ENCODE results near the gene PROP1. TPM values are rescaled to one million over a fixed set of nuclear protein-coding genes. Genes with fewer than 3 reads are reported as not detected.

Gene PROP1
- total and polyA plus RNA-seq, 4 donors: not detected

DNA sequence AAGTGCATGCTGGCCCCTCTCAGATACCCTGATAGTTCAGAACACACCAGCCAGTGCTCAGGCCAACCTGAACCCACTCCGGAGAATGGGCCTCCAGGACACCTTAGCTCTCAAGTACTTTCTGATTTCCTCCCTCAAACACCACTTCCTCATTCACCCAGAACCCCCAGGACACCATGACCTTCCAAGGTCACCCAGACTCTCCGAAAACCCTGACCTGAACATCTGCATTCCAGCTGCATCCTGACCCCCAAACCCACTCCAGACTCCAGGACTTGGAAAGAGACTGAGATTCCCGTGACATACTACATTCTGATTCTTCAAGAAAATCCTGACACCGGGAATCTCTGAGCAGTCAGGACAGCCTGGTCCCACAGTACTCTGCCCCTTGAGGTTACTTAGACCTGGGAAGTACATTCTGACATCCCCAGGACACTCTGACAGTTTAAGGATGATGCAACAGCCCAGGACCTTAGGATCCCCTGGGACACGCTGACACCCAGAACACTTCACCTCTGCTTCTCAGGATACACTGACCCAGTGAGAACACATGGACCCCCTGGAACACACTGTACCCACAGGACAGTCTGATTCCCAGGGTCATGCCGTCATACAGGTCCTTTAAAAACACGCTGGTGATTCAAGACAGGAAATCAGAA is 747 bp upstream of the PROP1 start:
- Histone ChIP-seq H3K27ac (ENCODE audit: low read depth in 1 of 2, low read length in 2 of 2) (no peak overlapping the region), H3K4me1 (ENCODE audit: control insufficient read depth in 4 of 4, insufficient read depth in 4 of 4, low read length in 3 of 4) (no peaks in the 10 kb centered on the region), H3K4me3 (ENCODE audit: low read depth in 1 of 3, low read length in 3 of 3) (no peak overlapping the region), H3K27me3 (ENCODE audit: control insufficient read depth in 4 of 4, insufficient read depth in 4 of 4, low read length in 3 of 4) (no peaks in the 10 kb centered on the region), H3K9me3 (ENCODE audit: control insufficient read depth in 4 of 4, low read length in 3 of 4) (no peaks in the 10 kb centered on the region), H3K36me3 (ENCODE audit: control insufficient read depth in 4 of 4, insufficient read depth in 3 of 4, low read depth in 1 of 4, low read length in 3 of 4) (no peaks in the 10 kb centered on the region), H3K9ac (ENCODE audit: low read depth in 1 of 2, low read length in 2 of 2) (no peak overlapping the region)
- DNase-seq (ENCODE audit: low spot score): no peak
- 73% methylated on average over 7 of the region's 7 CpGs for whole genome bisulfite sequencing
- no peak for TF ChIP-seq HNF4G (IDR thresholded peaks at IDR 0.05)
- TF ChIP-seq GABPA (IDR thresholded peaks at IDR 0.05 in 1 of 2, conservative IDR thresholded peaks at IDR 0.05 in 1 of 2): no peak
- no peak for TF ChIP-seq JUND (IDR thresholded peaks at IDR 0.05)
- TF ChIP-seq SP1 (IDR thresholded peaks at IDR 0.05): no peak
- TF ChIP-seq RXRA (IDR thresholded peaks at IDR 0.05): no peak
- TF ChIP-seq, protein P1, sequence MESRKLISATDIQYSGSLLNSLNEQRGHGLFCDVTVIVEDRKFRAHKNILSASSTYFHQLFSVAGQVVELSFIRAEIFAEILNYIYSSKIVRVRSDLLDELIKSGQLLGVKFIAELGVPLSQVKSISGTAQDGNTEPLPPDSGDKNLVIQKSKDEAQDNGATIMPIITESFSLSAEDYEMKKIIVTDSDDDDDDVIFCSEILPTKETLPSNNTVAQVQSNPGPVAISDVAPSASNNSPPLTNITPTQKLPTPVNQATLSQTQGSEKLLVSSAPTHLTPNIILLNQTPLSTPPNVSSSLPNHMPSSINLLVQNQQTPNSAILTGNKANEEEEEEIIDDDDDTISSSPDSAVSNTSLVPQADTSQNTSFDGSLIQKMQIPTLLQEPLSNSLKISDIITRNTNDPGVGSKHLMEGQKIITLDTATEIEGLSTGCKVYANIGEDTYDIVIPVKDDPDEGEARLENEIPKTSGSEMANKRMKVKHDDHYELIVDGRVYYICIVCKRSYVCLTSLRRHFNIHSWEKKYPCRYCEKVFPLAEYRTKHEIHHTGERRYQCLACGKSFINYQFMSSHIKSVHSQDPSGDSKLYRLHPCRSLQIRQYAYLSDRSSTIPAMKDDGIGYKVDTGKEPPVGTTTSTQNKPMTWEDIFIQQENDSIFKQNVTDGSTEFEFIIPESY (IDR thresholded peaks at IDR 0.05): no peak

DNA sequence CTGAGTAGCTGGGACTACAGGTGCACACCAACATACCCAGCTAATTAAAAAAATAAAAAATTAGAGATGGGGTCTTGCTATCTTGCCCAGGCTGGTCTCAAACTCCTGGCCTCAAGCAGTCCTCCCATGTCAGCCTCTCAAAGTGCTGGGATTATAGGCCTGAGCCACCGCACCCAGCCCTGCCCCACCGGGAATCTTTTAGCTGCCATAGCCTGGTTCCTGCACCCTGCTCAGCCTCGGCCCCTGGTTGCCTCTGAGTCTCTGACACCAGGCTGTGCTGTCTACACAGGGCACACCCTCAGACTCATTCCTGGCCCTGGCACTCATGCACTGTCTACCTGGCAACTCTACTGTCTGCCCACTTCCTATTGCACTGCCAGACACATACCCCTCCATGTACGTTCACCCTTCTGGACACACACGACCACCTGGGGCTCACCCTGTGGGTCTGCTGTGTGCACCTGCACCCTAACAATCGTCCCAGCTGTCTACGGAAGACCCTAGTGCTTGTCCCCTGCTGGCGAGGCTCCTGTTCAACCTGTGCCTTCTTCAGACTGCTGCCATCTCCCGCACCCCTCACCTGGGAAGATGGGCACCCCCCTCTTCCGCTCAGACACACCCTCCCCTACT is 1.4 kb downstream of the PROP1 start:
- no peak overlapping the region for H3K27ac ChIP-seq (ENCODE audit: low read depth in 1 of 2, low read length in 2 of 2)
- no peak for DNase-seq (ENCODE audit: low spot score)
- no peak overlapping the region for H3K9ac ChIP-seq (ENCODE audit: low read depth in 1 of 2, low read length in 2 of 2)
- H3K4me1 ChIP-seq (ENCODE audit: control insufficient read depth in 4 of 4, insufficient read depth in 4 of 4, low read length in 3 of 4): no peaks in the 10 kb centered on the region
- no peak overlapping the region for H3K4me3 ChIP-seq (ENCODE audit: low read depth in 1 of 3, low read length in 3 of 3)
- WGBS: 81% methylated on average over 10 of the region's 10 CpGs
- no peaks in the 10 kb centered on the region for H3K36me3 ChIP-seq (ENCODE audit: control insufficient read depth in 4 of 4, insufficient read depth in 3 of 4, low read depth in 1 of 4, low read length in 3 of 4)
- H3K9me3 ChIP-seq (ENCODE audit: control insufficient read depth in 4 of 4, low read length in 3 of 4): no peaks in the 10 kb centered on the region
- TF ChIP-seq RXRA (IDR thresholded peaks at IDR 0.05): no peak
- no peak for TF ChIP-seq YY1 (IDR thresholded peaks at IDR 0.05)
- TF ChIP-seq, protein P1 (IDR thresholded peaks at IDR 0.05): no peak
- TF ChIP-seq, protein P2, sequence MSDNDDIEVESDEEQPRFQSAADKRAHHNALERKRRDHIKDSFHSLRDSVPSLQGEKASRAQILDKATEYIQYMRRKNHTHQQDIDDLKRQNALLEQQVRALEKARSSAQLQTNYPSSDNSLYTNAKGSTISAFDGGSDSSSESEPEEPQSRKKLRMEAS (IDR thresholded peaks at IDR 0.05): no peak
- no peak for TF ChIP-seq EGR1 (IDR thresholded peaks at IDR 0.05; ENCODE audit: low read depth in 2 of 2)
- TF ChIP-seq RAD21 (IDR thresholded peaks at IDR 0.05): no peak
- TF ChIP-seq TAF1 (conservative IDR thresholded peaks at IDR 0.05): no peak
- TF ChIP-seq HNF4A (conservative IDR thresholded peaks at IDR 0.05): no peak
- TF ChIP-seq JUND (IDR thresholded peaks at IDR 0.05): no peak
- no peak for TF ChIP-seq GABPA (IDR thresholded peaks at IDR 0.05 in 1 of 2, conservative IDR thresholded peaks at IDR 0.05 in 1 of 2)
- TF ChIP-seq, protein P3, sequence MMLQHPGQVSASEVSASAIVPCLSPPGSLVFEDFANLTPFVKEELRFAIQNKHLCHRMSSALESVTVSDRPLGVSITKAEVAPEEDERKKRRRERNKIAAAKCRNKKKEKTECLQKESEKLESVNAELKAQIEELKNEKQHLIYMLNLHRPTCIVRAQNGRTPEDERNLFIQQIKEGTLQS (IDR thresholded peaks at IDR 0.05): no peak
- TF ChIP-seq FOXA2 (IDR thresholded peaks at IDR 0.05): no peak
- TF ChIP-seq, protein P4, sequence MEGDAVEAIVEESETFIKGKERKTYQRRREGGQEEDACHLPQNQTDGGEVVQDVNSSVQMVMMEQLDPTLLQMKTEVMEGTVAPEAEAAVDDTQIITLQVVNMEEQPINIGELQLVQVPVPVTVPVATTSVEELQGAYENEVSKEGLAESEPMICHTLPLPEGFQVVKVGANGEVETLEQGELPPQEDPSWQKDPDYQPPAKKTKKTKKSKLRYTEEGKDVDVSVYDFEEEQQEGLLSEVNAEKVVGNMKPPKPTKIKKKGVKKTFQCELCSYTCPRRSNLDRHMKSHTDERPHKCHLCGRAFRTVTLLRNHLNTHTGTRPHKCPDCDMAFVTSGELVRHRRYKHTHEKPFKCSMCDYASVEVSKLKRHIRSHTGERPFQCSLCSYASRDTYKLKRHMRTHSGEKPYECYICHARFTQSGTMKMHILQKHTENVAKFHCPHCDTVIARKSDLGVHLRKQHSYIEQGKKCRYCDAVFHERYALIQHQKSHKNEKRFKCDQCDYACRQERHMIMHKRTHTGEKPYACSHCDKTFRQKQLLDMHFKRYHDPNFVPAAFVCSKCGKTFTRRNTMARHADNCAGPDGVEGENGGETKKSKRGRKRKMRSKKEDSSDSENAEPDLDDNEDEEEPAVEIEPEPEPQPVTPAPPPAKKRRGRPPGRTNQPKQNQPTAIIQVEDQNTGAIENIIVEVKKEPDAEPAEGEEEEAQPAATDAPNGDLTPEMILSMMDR (IDR thresholded peaks at IDR 0.05; ENCODE audit: low read depth, low read length, missing input control): no peak
- TF ChIP-seq FOXA1 (IDR thresholded peaks at IDR 0.05): no peak
- TF ChIP-seq, protein P5, sequence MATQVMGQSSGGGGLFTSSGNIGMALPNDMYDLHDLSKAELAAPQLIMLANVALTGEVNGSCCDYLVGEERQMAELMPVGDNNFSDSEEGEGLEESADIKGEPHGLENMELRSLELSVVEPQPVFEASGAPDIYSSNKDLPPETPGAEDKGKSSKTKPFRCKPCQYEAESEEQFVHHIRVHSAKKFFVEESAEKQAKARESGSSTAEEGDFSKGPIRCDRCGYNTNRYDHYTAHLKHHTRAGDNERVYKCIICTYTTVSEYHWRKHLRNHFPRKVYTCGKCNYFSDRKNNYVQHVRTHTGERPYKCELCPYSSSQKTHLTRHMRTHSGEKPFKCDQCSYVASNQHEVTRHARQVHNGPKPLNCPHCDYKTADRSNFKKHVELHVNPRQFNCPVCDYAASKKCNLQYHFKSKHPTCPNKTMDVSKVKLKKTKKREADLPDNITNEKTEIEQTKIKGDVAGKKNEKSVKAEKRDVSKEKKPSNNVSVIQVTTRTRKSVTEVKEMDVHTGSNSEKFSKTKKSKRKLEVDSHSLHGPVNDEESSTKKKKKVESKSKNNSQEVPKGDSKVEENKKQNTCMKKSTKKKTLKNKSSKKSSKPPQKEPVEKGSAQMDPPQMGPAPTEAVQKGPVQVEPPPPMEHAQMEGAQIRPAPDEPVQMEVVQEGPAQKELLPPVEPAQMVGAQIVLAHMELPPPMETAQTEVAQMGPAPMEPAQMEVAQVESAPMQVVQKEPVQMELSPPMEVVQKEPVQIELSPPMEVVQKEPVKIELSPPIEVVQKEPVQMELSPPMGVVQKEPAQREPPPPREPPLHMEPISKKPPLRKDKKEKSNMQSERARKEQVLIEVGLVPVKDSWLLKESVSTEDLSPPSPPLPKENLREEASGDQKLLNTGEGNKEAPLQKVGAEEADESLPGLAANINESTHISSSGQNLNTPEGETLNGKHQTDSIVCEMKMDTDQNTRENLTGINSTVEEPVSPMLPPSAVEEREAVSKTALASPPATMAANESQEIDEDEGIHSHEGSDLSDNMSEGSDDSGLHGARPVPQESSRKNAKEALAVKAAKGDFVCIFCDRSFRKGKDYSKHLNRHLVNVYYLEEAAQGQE (IDR thresholded peaks at IDR 0.05): no peak
- no peak for TF ChIP-seq SP1 (IDR thresholded peaks at IDR 0.05)
- H3K27me3 ChIP-seq (ENCODE audit: control insufficient read depth in 4 of 4, insufficient read depth in 4 of 4, low read length in 3 of 4): no peaks in the 10 kb centered on the region
